ENCODE measurements around the gene LCE4A.

The LCE4A gene

DNA sequence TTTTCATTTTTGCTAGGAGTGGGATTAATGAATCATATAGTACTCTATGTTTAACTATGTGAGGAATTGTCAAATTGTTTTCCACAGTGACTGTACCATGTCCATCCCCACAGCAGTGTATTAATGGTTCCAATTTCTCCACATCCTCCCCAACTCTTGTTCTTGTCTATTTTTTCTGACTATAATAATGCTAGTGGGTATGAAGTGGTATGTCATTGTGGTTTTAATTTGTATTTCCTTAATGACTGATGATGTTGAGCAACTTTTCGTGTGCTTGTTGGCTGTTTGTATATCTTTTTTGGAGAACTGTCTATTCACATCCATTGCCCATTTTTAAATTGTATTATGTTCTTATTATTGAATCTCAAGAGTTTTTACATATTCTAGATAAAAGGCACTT is 39.9 kb downstream of the LCE4A start:
- no peak for DNase-seq

DNA sequence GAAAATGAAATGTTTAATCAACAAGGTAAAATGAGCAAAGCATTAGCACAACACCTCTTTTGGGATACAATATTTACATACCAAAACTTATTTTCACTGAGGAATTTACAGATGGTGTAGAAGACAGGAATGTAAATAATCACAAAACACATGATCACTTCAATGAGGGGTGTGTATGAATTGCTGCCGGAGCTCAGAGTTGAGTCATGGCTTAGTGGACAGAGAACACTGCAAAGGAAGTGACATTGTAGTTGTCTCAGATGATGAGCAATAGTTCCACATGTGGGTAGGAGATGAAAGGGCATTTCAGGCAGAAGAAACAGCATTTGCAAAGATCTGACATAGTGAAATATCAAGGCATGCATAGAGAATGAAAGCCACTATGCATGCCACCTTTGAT is 44.3 kb downstream of the LCE4A start:
- DNase-seq: no peak

DNA sequence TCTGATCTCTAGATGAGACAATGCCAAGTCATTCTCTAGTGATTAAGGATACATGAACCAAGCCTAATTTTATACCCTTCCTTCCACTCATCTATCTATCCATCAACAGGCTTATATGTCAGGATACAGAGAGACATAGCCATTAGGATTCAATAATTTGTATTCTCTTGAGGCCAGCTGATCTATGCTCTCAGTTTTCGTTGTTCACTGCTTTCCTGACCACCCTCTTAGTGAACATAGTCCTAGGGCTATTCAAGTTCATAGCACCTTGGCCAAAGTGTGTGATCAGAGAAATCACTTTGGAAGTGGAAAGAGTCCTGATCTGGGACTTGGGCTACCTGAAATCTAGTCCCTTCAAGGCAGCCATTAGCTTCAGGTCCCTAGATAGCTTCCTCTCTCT is 45.6 kb downstream of the LCE4A start:
- no peak for DNase-seq

DNA sequence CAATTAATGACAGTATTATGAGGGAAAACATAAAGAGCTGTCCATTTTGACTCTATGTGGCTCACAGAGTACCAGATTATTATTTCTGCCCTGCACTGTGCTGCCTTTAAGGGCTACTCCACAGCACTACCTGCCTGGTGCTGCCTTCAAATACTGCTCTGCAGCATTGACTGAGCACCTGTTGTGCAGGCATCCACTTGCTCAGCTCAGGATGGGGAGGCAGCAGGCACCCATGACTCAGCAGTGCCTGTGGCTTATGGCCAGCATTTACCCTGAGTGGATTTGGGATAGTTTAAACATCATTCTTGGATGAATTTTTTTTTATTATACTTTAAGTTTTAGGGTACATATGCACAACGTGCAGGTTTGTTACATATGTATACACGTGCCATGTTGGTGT is 48.9 kb downstream of the LCE4A start:
- no peak for DNase-seq

DNA sequence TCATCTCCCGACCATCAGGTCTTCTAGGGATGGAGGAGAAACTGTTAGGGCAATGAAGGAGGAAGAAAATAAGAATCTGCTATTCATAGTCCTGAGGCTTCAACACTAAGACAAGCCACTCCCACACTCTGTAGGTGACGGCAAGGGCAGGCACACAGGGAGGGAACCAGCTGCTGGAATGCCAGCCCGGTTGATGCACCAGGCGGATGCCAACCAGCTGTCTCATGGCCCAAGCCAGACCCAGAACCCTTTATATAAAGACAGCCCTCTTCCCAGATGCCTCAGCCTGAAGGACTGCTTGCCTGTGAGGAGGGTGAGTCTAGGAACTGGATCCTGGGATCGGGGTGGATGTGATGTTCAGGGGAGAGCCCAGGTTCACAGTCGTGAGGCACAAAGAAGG is 49.8 kb downstream of the LCE4A start, which contains the start of gene KPRP:
TSS of gene KPRP (plus strand) at position 279 of the 400 bp plus-strand sequence. CDS start 1,564 bp downstream, outside the sequence.
- DNase-seq: no peak

DNA sequence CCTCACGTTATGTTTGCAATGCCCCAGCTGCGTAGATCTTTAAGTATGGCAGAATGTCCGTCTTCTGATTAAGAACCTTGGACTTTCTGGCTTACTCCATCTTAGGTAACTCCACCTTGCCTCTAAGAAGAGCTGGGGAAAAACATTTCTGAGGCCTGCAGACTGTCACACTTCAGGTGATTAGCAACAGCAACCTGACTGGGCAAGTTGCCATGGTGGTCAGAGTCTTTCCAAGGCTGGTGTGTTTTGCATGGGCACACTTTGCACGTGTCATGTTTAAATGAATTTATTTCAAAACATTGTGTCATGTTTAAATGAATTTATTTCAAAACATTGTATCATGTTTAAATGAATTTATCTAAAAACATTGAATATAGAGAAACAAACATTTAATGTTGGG is 50.7 kb downstream of the LCE4A start:
- DNase-seq: no peak
